ENCODE results near the gene GRK3.
A peak's percentile ranks its signal among the peaks of the same experiment; 100 is the strongest.

Gene GRK3

DNA sequence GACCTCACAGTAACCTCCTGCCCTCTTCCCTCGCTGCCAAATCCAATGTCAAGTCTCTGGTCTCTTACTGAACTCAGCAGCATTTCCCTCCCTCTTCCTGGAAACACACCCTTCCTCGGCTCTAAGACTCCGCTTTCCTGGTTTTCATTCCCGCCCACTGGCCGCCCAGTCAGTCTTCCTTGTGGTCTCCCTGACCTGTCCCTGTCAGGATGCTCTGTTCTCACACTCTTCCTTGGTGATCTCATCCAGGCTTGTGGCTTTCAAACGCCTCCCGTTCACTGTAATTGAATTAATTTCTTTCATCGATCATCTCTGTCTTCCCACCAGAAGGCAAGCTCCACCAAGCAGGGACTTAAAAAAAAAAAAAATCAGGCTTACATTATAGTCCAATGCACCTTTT is 211.1 kb downstream of the GRK3 start:
- FAIRE-seq (no peak), DNase-seq (ENCODE audit: insufficient read length, low spot score) (no peak)

DNA sequence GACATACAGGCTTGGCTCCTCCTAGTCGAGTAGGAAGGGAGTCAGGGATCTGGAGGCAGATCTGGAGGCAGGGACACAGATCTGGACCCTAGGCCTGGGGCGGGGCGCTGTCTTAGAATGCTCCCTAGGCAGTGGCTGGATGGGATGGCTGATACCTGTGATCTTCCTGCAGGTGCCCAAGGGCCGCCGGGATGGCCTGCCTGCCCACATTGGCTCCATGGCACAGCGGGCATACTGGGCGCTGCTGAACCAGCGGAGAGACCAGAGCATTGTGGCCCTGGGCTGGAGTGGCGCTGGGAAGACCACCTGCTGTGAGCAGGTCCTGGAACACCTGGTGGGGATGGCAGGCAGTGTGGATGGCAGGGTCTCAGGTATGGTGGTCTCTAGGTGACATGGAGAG is 212.9 kb downstream of the GRK3 start:
- DNase-seq (ENCODE audit: insufficient read length, low spot score) (no peak), FAIRE-seq (no peak)

DNA sequence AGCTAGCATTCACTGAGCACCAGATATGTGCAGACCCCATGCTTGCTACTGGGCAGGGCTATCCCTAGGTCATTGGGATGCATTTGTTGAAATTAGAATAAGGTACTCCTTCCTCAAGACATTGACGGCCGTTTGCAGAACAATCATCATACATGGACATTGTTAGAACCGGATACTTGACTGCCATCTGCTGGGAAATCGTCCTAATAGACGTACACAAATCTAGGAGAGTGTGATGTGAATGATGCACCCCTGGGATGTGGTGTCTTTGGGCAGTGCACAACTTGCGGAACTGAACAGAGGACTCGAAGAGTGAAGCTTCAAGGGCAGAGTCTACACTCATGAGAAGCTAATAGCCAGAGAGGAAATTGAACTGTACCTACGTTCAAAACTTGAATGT is 213.4 kb downstream of the GRK3 start:
- no peak for DNase-seq (ENCODE audit: insufficient read length, low spot score)
- peak; percentile 84 for FAIRE-seq

All from GM19239 (cell line).